OCI-LY3 (cell line): ENCODE results near the gene MLPH.
A peak's percentile ranks its signal among the peaks of the same experiment; 100 is the strongest.

Experiments
- H2AFZ ChIP-seq: fragments of 200-600, 300-600 bp; shearing (Covaris generic); 2 replicates; pipeline ENCODE4 v1.6.0; 2014; ENCODE audit warnings: antibody characterized with exemption, low read depth, low read length
- H3K27ac ChIP-seq: fragments of 200-600, 300-600 bp; sonication (generic); 2 replicates; pipeline ENCODE4 v1.5.1; 2014; ENCODE audit warnings: mild to moderate bottlenecking, low read length, moderate library complexity, mixed read lengths
- H3K27me3 ChIP-seq: fragments of 200-600, 300-600 bp; sonication (generic); 2 replicates; pipeline ENCODE4 v1.6.1; 2014; ENCODE audit warnings: low read depth, low read length, mixed read lengths
- H3K36me3 ChIP-seq: fragments of 200-600, 300-600 bp; sonication (generic); replicated peaks from 2 replicates; pipeline ENCODE3; 2014; ENCODE audit warnings: low read depth, low read length, mixed read lengths
- H3K4me1 ChIP-seq: fragments of 300-600, 200-600 bp; sonication (generic); 2 replicates; pipeline ENCODE4 v1.6.1; 2014; ENCODE audit warnings: low read length, mixed read lengths
- H3K4me2 ChIP-seq: fragments of 200-600, 300-600 bp; sonication (generic); 2 replicates; pipeline ENCODE4 v1.6.1; 2014; ENCODE audit warnings: low read length, mixed read lengths
- H3K4me3 ChIP-seq: fragments of 300-600, 200-600 bp; sonication (generic); 2 replicates; pipeline ENCODE4 v1.5.1; 2014; ENCODE audit warnings: antibody characterized with exemption, mild to moderate bottlenecking, low read length, moderate library complexity
- H3K79me2 ChIP-seq: fragments of 300-600, 200-600 bp; shearing (Covaris generic); 2 replicates; pipeline ENCODE4 v1.6.1; 2014; ENCODE audit warnings: mild to moderate bottlenecking, low read length, mixed read lengths
- H3K9ac ChIP-seq: fragments of 300-600, 200-600 bp; shearing (Covaris generic); 2 replicates; pipeline ENCODE4 v1.6.0; 2014; ENCODE audit warnings: mild to moderate bottlenecking, low read length, moderate library complexity
- H3K9me3 ChIP-seq: fragments of 200-600, 300-600 bp; shearing (Covaris generic); 2 replicates; pipeline ENCODE4 v1.6.1; 2014; ENCODE audit warnings: low read length, mixed read lengths; ENCODE audit not compliant: insufficient read depth
- H4K20me1 ChIP-seq: fragments of 200-600, 300-600 bp; sonication (generic); 2 replicates; pipeline ENCODE4 v1.6.1; 2016; ENCODE audit warnings: low read length, mixed read lengths; ENCODE audit not compliant: insufficient read depth
- EZH2phosphoT487 ChIP-seq: fragments of 200-600 bp; shearing (Covaris generic); IDR thresholded peaks from 2 replicates; pipeline ENCODE4 v1.6.1; 2018; ENCODE audit warnings: antibody characterized with exemption, mixed run types, low read depth
- TF ChIP-seq, protein P1 (sequence below): fragments of 200-600, 300-600 bp; sonication (generic); IDR thresholded peaks from 2 replicates; pipeline ENCODE4 v1.5.1; 2014; ENCODE audit warnings: antibody characterized with exemption, low read length, low read depth

The MLPH gene

DNA sequence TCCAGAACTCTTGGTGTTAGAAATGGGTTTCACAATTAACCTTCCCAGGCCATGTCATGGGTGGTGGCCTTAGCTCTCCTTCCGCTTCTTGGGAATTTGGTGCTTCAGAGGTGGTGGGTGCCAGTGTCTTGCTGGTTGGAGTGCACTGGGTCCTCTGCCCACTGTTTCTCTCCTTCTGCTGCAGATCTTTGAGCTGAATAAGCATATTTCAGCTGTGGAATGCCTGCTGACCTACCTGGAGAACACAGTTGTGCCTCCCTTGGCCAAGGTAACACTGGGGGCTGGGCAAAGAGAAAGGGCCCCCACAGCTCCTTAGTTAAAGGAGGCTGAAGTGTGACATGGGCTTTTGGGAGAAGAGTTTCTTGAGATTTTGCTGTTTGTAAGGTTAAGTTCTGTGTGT, 47.3 kb downstream of the MLPH start:
- Histone ChIP-seq H3K27me3 (no peaks in the 10 kb centered on the region), H3K79me2 (no peaks in the 10 kb centered on the region), H2AFZ (no peak overlapping the region), H3K9me3 (no peaks in the 10 kb centered on the region), H3K9ac (no peak overlapping the region), H3K4me3 (no peak overlapping the region), H4K20me1 (no peaks in the 10 kb centered on the region), H3K4me2 (no peak overlapping the region), H3K4me1 (peaks cover 43% of the 10 kb centered on the region), H3K36me3 (no peaks in the 10 kb centered on the region), H3K27ac (peak overlapping the region; percentile 61)
- TF ChIP-seq, protein P1, sequence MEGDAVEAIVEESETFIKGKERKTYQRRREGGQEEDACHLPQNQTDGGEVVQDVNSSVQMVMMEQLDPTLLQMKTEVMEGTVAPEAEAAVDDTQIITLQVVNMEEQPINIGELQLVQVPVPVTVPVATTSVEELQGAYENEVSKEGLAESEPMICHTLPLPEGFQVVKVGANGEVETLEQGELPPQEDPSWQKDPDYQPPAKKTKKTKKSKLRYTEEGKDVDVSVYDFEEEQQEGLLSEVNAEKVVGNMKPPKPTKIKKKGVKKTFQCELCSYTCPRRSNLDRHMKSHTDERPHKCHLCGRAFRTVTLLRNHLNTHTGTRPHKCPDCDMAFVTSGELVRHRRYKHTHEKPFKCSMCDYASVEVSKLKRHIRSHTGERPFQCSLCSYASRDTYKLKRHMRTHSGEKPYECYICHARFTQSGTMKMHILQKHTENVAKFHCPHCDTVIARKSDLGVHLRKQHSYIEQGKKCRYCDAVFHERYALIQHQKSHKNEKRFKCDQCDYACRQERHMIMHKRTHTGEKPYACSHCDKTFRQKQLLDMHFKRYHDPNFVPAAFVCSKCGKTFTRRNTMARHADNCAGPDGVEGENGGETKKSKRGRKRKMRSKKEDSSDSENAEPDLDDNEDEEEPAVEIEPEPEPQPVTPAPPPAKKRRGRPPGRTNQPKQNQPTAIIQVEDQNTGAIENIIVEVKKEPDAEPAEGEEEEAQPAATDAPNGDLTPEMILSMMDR: no peak
- no peak for TF ChIP-seq EZH2phosphoT487

DNA sequence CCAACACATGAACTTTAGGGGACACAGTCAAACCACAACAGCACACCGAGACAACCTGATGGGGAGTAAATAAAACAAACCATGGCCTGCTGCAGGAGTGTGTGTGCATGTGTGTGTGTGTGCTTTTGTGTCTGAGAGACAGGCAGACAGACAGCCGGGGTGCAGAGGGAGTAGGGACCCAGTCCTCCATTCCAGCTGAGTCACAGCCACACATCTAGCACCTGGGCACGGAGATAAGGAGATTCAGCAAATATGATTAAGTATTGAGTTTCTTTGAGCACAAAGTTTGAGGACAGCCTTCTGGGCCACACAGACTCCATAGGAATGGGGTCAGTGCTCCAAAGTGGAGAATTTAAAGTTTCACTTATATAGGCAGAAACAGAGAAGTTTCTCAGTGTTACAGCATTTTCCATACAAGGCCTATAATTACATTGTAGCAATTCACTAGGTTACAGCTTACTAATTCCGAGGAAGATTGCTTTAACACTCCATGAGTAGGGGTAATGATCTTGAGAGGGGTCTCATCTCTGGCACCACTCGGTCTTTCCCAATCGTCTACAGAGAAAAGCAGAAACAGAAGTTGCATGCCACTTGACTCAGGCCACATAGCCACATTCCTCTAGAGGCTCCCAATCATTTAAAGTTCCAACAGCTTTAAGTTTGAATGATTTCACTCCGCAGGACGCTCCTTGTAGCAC, 48.5 kb downstream of the MLPH start:
- Histone ChIP-seq H2AFZ (no peak overlapping the region), H3K27me3 (no peaks in the 10 kb centered on the region), H4K20me1 (no peaks in the 10 kb centered on the region), H3K4me3 (no peak overlapping the region), H3K4me1 (peaks cover 40% of the 10 kb centered on the region), H3K9ac (no peak overlapping the region), H3K4me2 (no peak overlapping the region), H3K9me3 (no peaks in the 10 kb centered on the region), H3K79me2 (no peaks in the 10 kb centered on the region), H3K36me3 (no peaks in the 10 kb centered on the region), H3K27ac (no peak overlapping the region)
- TF ChIP-seq, protein P1: no peak
- TF ChIP-seq EZH2phosphoT487: no peak

DNA sequence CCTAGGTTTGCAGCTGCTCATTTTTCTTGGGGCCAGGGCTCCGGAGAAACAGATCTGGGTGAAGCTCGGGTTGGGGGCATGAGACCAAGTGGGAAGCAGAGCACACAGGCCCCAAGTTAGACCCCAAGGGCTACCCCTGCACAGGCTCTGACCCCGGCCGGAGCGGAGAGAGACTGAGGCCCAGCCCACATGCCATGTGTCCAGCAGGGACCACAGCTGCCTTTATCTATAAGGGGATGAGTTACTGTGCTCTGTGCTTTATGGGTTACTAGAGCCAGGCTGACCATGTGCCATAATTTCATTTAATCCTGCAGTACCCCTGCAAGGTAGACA, 49.0 kb downstream of the MLPH start:
- Histone ChIP-seq H3K4me3 (no peak overlapping the region), H3K79me2 (no peaks in the 10 kb centered on the region), H2AFZ (no peak overlapping the region), H4K20me1 (no peaks in the 10 kb centered on the region), H3K4me1 (peaks cover 40% of the 10 kb centered on the region), H3K4me2 (no peak overlapping the region), H3K36me3 (no peaks in the 10 kb centered on the region), H3K9ac (no peak overlapping the region), H3K27me3 (no peaks in the 10 kb centered on the region), H3K27ac (no peak overlapping the region), H3K9me3 (no peaks in the 10 kb centered on the region)
- TF ChIP-seq EZH2phosphoT487: no peak
- TF ChIP-seq, protein P1: no peak

DNA sequence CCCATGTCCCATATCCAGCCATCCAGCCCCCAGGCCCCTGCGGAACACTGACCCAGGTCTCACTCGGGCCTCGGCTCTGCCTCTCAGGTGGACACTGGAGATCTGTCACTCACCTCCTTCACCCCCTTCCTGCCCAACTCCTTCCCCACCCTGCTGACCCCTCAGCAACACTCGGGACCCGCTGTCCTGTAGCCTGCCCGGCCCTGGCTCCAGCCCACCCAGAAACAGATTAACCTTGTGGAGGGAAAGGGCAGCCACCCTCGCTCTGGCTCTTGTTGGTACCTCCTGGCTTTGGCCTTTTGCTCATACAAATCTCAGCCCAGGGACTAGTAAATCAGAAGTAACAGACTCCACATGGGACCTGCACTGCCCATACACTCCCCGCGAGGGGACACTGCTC, 49.6 kb downstream of the MLPH start:
- no peak overlapping the region for H2AFZ ChIP-seq
- no peak overlapping the region for H3K27ac ChIP-seq
- TF ChIP-seq EZH2phosphoT487: no peak
- TF ChIP-seq, protein P1: no peak

More for the DNA sequence above, 49.6 kb downstream of the MLPH start:
- Histone ChIP-seq H3K36me3 (no peaks in the 10 kb centered on the region), H3K79me2 (no peaks in the 10 kb centered on the region), H3K9ac (no peak overlapping the region), H3K27me3 (no peaks in the 10 kb centered on the region), H3K4me3 (no peak overlapping the region), H3K4me2 (no peak overlapping the region), H3K9me3 (no peaks in the 10 kb centered on the region), H4K20me1 (no peaks in the 10 kb centered on the region), H3K4me1 (peaks cover 40% of the 10 kb centered on the region)
